T-helper 17 cell (primary cell): ENCODE results near the gene C19orf73. TPM values are rescaled to one million over a fixed set of nuclear protein-coding genes. Genes with fewer than 3 reads are reported as not detected.
"Not testable (repeated sequence)": the region's sequence is repeated elsewhere in the genome, so short reads cannot be mapped to it uniquely, and the experiment has no call there.

Experiments
- ATAC-seq: fragments of 150-1000 bp; cut with Tn5 transposase; 2 replicates; pipeline ENCODE4 v1.10.0; 2021; ENCODE audit warnings: mild to moderate bottlenecking, moderate library complexity
- DNase-seq, 3 donors: peaks; one replicate each; pipeline versions ENCODE4 v3.0.0 to v3.0.0-alpha.2; 2020 to 2021
- H3K9me3 ChIP-seq: one replicate; pipeline ENCODE4 v1.7.0; 2013; ENCODE audit warnings: low read length, mild to moderate bottlenecking; ENCODE audit not compliant: control insufficient read depth, poor library complexity, severe bottlenecking
- H3K27ac Mint-ChIP-seq: one replicate; pipeline ENCODE4 v1.8.0; 2022; ENCODE audit warnings: mild to moderate bottlenecking, moderate library complexity, mixed read lengths
- H3K27me3 Mint-ChIP-seq: one replicate; pipeline ENCODE4 v1.8.0; 2022; ENCODE audit warnings: mixed read lengths
- H3K36me3 Mint-ChIP-seq: one replicate; pipeline ENCODE4 v1.8.0; 2022; ENCODE audit warnings: low read depth, mixed read lengths
- H3K4me1 Mint-ChIP-seq: one replicate; pipeline ENCODE4 v1.8.0; 2022; ENCODE audit warnings: mild to moderate bottlenecking, mixed read lengths
- H3K4me3 Mint-ChIP-seq: one replicate; pipeline ENCODE4 v1.8.0; 2022; ENCODE audit warnings: mild to moderate bottlenecking, moderate library complexity, mixed read lengths
- total RNA-seq, 4 donors: library from RNA in 2 of 4; stranded (reverse) in 2 of 4; gene quantifications; one replicate each; pipeline ENCODE4 v1.2.3 and lab custom pipeline; 2022 to 2026

C19orf73 gene
- total RNA-seq, 2 donors from 2014 or later, result 3.6 to 3.9 TPM

GRCh38 chr19:49125025-49125731 is 6.2 kb upstream of the C19orf73 start:
- ATAC-seq (no peak), DNase-seq (no peak)
- no peaks in the 10 kb centered on the region for H3K9me3 ChIP-seq
- no peak overlapping the region for H3K4me3 Mint-ChIP-seq
- H3K36me3 Mint-ChIP-seq, result no peaks in the 10 kb centered on the region
- no peak overlapping the region for H3K27ac Mint-ChIP-seq
- peaks cover 22% of the 10 kb centered on the region for H3K4me1 Mint-ChIP-seq
- H3K27me3 Mint-ChIP-seq, result peaks cover 5% of the 10 kb centered on the region

DNA sequence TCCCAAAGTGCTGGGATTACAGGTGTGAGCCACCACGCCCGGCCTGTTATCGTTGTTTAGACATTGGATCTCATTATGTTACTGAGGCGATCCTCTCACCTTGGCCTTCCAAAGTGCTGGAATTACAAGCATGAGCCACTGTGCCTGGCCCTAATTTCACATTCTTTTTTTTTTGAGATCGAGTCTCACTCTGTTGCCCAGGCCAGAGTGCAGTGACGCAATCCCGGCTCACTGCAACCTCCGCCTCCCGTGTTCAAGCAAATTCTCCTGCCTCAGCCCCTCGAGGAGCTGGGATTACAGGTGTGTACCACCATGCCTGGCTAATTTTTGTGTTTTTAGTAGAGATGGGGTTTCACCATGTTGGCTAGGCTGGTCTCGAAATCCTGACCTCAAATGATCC is 4.3 kb upstream of the C19orf73 start:
- H3K4me3 Mint-ChIP-seq, H3K27me3 Mint-ChIP-seq, H3K27ac Mint-ChIP-seq, H3K36me3 Mint-ChIP-seq, DNase-seq, H3K9me3 ChIP-seq, ATAC-seq: not testable (repeated sequence)
- peaks cover 18% of the 10 kb centered on the region for H3K4me1 Mint-ChIP-seq

- not testable (repeated sequence) for DNase-seq, H3K36me3 Mint-ChIP-seq, ATAC-seq, H3K9me3 ChIP-seq, H3K27ac Mint-ChIP-seq, H3K4me3 Mint-ChIP-seq, H3K27me3 Mint-ChIP-seq
- H3K4me1 Mint-ChIP-seq, result peaks cover 24% of the 10 kb centered on the region
Observed at GRCh38 chr19:49121841-49122240, 2.9 kb upstream of the C19orf73 start.

- no peak for DNase-seq
- Mint-ChIP-seq H3K27me3 (peaks cover 5% of the 10 kb centered on the region), H3K4me3 (peak overlapping the region; percentile 92), H3K36me3 (no peaks in the 10 kb centered on the region), H3K27ac (peak overlapping the region; percentile 71), H3K4me1 (peaks cover 30% of the 10 kb centered on the region)
- ATAC-seq, result no peak
- H3K9me3 ChIP-seq, result no peaks in the 10 kb centered on the region
Observed at GRCh38 chr19:49120868-49121267, 1.9 kb upstream of the C19orf73 start.

GRCh38 chr19:49120325-49120683 is 1.4 kb upstream of the C19orf73 start:
- Mint-ChIP-seq H3K4me3 (peak overlapping the region; percentile 92), H3K27me3 (peaks cover 5% of the 10 kb centered on the region), H3K4me1 (peaks cover 30% of the 10 kb centered on the region), H3K27ac (peak overlapping the region; percentile 71), H3K36me3 (no peaks in the 10 kb centered on the region)
- ATAC-seq (no peak), DNase-seq (no peak)
- H3K9me3 ChIP-seq, result no peaks in the 10 kb centered on the region

- no peak for DNase-seq
- Mint-ChIP-seq H3K27me3 (peaks cover 5% of the 10 kb centered on the region), H3K27ac (peak within 1 kb of the TSS; percentile 95), H3K4me3 (peak within 1 kb of the TSS; percentile 92), H3K36me3 (no peaks in the 10 kb centered on the region), H3K4me1 (peaks cover 34% of the 10 kb centered on the region)
- no peaks in the 10 kb centered on the region for H3K9me3 ChIP-seq
- no peak for ATAC-seq
Observed at GRCh38 chr19:49119411-49120324, 725 bp upstream of the C19orf73 start, which contains the start of gene PPFIA3. PPFIA3 (plus strand) TSS chr19:49119544; CDS start chr19:49127874, 8,330 bp downstream.

DNA sequence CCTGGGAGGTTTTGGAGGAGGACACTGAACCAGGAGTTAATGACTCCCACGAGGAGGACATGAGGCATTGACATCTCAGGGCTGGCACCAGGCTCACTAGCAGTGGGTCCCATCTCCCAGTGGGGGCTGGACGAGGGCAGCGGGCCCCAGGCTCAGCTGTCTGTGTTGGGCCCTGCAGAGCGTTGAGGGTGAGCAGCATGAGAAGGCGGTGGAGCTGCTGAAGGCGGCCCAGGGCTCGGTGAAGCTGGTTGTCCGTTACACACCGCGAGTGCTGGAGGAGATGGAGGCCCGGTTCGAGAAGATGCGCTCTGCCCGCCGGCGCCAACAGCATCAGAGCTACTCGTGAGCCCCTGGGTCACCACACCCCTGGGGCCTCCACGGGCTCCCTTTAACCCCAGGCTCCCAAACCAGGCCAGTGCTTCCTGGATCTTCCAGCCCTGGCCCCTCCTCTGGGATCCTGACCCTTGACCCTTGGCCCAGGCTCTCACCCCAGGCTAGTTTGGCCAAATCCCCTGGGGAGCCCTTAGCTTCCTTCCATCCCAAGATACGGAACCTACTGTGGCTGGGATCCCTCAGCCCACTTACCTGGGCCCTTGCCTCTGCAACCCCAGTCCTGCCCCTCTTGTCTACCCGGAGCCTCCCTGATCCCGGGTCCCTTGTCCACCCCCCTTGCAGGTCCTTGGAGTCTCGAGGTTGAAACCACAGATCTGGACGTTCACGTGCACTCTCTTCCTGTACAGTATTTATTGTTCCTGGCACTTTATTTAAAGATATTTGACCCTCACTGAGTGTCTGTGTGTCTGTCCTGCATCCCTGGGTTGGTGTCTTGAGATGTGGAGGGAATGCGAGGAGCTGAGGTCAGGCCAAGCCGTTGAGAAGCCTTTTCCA is 1.0 kb downstream of the C19orf73 start:
- H3K4me1 Mint-ChIP-seq, result peaks cover 42% of the 10 kb centered on the region
- DNase-seq (no peak), ATAC-seq (no peak)
- H3K27me3 Mint-ChIP-seq, result peaks cover 5% of the 10 kb centered on the region
- H3K36me3 Mint-ChIP-seq, result no peaks in the 10 kb centered on the region
- H3K9me3 ChIP-seq, result no peaks in the 10 kb centered on the region
- peak overlapping the region; percentile 95 for H3K27ac Mint-ChIP-seq
- peak overlapping the region; percentile 92 for H3K4me3 Mint-ChIP-seq

GRCh38 chr19:49116544-49116943 is 2.4 kb downstream of the C19orf73 start:
- DNase-seq, result no peak
- H3K9me3 ChIP-seq, result no peaks in the 10 kb centered on the region
- Mint-ChIP-seq H3K4me1 (peaks cover 40% of the 10 kb centered on the region), H3K36me3 (no peaks in the 10 kb centered on the region), H3K27me3 (peaks cover 5% of the 10 kb centered on the region), H3K4me3 (no peak overlapping the region), H3K27ac (peak overlapping the region; percentile 83)
- ATAC-seq, result no peak

DNA sequence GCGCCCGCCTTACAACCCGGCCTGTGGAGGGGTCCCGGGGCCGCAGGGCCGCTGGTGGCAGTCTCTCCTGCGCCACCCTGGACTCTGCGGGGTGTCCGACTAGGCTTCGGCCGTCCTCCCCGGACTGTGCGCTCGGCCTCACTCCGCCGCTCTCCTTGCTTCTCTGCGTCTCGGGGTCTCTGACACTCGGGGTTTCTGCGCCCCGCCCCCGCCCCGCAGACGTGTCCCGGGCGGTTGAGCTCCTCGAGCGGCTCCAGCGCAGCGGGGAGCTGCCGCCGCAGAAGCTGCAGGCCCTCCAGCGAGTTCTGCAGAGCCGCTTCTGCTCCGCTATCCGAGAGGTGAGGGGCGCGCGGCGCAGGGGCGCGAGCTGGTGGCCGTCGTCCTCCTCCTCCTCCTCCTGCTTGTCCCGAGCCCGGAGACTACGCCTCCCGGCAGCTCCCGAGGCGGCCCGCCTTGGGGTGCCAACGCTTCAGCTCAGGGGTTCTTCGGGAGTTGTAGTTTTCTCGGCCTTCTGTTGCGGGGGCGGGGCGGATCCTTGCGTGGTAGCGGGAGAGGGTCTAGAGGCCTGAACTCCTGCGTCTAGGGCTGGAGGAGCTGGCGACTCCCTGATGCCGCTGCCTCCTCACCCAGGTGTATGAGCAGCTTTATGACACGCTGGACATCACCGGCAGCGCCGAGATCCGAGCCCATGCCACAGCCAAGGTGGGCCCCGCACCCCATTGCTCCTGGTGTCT is 4.1 kb downstream of the C19orf73 start:
- Mint-ChIP-seq H3K4me3 (peak overlapping the region; percentile 86), H3K27ac (peak overlapping the region; percentile 61), H3K27me3 (no peaks in the 10 kb centered on the region), H3K4me1 (peaks cover 30% of the 10 kb centered on the region), H3K36me3 (no peaks in the 10 kb centered on the region)
- no peaks in the 10 kb centered on the region for H3K9me3 ChIP-seq
- no peak for ATAC-seq
- peak in 2 of 3 donors; percentile 27 to 29 for DNase-seq

DNA sequence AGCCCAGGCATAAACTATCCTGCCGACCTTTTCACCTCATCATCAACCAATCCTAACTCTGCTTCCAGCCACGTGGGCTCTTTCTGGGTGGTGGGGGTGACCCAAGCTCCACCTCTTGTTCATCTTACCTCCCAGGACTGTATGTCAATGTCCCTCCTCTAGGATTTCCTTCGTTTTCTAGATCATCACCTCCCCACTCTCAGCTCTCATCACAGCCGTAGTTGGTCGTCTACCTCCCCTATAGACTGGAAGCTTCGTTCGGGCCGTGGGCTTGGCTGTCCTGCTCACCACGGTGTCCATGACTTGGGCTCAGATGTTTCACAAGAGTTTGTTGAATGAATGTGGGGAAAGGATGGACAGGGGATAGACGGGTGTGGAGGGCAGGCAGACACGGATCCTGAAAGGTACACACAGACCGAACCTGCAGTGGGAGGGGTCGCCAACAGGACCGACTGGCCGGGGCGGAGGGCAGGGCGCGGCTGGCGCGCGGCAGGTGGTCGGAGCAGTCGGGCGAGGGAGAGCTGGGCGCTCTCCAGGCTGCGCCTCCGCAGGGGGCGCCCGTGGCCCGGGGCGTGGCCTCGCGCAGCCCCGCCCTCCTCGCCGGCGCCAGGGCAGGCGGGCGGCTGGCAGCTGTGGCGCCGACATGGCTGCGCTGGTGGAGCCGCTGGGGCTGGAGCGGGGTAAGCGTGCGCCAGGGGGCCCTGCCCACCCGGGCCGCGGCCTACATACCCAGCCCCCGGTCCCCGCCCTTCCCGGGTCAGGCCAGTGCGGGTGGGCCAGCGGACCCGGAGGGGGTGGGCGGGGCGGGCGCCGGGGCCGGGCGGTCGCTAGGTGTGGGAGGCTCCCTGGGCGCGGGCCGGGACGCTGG is 4.9 kb downstream of the C19orf73 start, which contains the start of gene LIN7B:
Gene LIN7B (plus strand): TSS at position 609 of the 868 bp plus-strand sequence. CDS start 35 bp downstream, at position 644.
- H3K4me1 Mint-ChIP-seq, result peaks cover 29% of the 10 kb centered on the region
- H3K27ac Mint-ChIP-seq, result peak within 1 kb of the TSS; percentile 61
- no peaks in the 10 kb centered on the region for H3K27me3 Mint-ChIP-seq
- no peaks in the 10 kb centered on the region for H3K36me3 Mint-ChIP-seq
- DNase-seq (peak; percentile 78 to 83 (median 80)), ATAC-seq (peak; percentile 66)
- H3K4me3 Mint-ChIP-seq, result peak within 1 kb of the TSS; percentile 86
- no peaks in the 10 kb centered on the region for H3K9me3 ChIP-seq

DNA sequence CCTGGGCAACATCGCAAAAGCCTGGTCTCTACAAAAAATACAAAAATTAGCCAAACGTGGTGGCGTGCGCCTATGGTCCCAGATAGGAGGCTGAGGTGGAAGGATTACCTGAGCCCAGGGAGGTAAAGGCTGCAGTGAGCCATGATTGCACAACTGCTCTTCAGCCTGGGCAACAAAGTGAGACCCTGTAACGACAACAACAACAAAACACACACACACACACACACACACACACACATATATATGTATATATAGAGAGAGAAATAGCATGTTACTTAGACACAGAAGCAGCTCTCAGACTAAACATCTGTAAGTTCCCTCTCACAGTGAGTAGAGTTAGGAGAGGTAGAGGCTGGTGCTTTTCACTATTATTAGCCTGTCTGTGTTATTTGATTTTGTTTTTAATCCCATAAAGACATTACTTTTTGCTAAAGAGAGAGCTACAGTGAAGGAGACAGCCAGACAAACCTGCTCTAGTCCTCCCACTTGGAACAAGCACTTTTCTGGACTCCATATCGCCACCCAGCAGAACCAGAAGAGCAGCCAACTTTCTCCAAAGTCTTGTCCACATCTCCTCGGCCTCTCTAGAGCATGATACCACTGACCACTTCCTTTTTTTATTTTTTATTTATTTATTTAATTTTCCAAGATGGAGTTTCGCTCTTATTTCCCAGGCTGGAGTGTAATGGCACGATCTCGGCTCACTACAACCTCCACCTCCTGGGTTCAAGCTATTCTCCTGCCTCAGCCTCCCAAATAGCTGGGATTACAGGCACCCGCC is 7.5 kb downstream of the C19orf73 start:
- DNase-seq (no peak), ATAC-seq (no peak)
- peaks cover 6% of the 10 kb centered on the region for H3K36me3 Mint-ChIP-seq
- no peaks in the 10 kb centered on the region for H3K9me3 ChIP-seq
- H3K4me3 Mint-ChIP-seq, result peak overlapping the region; percentile 7
- peaks cover 20% of the 10 kb centered on the region for H3K4me1 Mint-ChIP-seq
- H3K27ac Mint-ChIP-seq, result no peak overlapping the region
- no peaks in the 10 kb centered on the region for H3K27me3 Mint-ChIP-seq
